Measurements from ENCODE around the gene RWDD4.

DNA sequence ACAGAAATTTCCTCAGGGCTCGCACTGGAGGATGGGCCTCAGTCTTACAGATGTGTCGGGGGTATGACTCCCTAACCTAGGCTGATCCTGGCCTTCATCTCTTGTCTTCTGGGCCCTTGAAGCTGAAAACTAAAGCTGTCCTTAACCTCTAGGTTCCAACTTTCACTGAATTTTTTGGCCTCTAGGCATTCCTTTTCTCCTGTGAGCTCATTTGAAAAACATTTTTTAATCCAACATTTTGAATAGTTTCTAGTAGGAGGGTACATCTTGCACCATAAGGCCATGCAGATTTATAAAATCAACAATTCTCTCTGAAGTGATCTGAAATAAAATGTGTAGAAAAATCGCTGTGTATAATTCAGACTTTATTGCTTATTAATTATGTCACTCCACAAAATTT lies 19.7 kb downstream of the RWDD4 start:
- TF ChIP-seq CTCF (IDR thresholded peaks at IDR 0.05 in 4 of 5, conservative IDR thresholded peaks at IDR 0.05 in 1 of 5) (no peak), POLR2A (IDR thresholded peaks at IDR 0.05) (no peak)

Measured in gastrocnemius medialis (tissue), 4 donors.